ENCODE data around the gene PTH1R. TPM values are rescaled to one million over a fixed set of nuclear protein-coding genes. Genes with fewer than 3 reads are reported as not detected.

PTH1R gene
- total and polyA plus RNA-seq, 10 of the 15 experiments (the other 5 are each of a cell fraction or from before 2014, with no cell fraction given) = not detected

- no TSS peak for BruUV-seq (replicated peaks)
- Histone ChIP-seq H3K9ac (ENCODE audit: control insufficient read depth, insufficient read depth, low read length) (no peak overlapping the region), H3K4me3 (no peak overlapping the region), H3K4me1 (ENCODE audit: control insufficient read depth, insufficient read depth, low read length) (no peaks in the 10 kb centered on the region), H3K9me3 (replicated peaks; ENCODE audit: control insufficient read depth, insufficient read depth, low read length) (no peaks in the 10 kb centered on the region), H3K36me3 (ENCODE audit: control insufficient read depth in 2 of 2, insufficient read depth in 2 of 2, low read length in 1 of 2) (no peaks in the 10 kb centered on the region), H3K27me3 (replicated peaks in 1 of 2; ENCODE audit: control insufficient read depth in 2 of 2, insufficient read depth in 2 of 2, low read length in 1 of 2) (no peaks in the 10 kb centered on the region), H4K20me1 (ENCODE audit: control insufficient read depth, insufficient read depth) (no peaks in the 10 kb centered on the region), H3K4me2 (ENCODE audit: control insufficient read depth, insufficient read depth) (no peak overlapping the region), H3K79me2 (ENCODE audit: control insufficient read depth, insufficient read depth, low read length) (no peaks in the 10 kb centered on the region), H2AFZ (ENCODE audit: control insufficient read depth, low read depth, low read length) (no peak overlapping the region), H3K27ac (ENCODE audit: control insufficient read depth, insufficient read depth) (no peak overlapping the region)
- SMC1A ChIA-PET (ENCODE audit: uncharacterized antibody, unreplicated experiment) = no interaction called here
- CTCF ChIA-PET = interaction anchor here (0.6 kb wide), 1 partner anchor 35 kb away, joined by 3 read pairs; no protein-coding TSS in a partner anchor
- in situ Hi-C loops (cut with MboI) (no loop called here), intact Hi-C loops (cut with micrococcal nuclease; ENCODE audit: unreplicated experiment) (no loop called here)
- WGBS (ENCODE audit: insufficient coverage, insufficient replicate concordance, low lambda C conversion rate, missing lambda C conversion rate) = 78% methylated on average over 5 of the region's 5 CpGs
- TF ChIP-seq, protein P1, sequence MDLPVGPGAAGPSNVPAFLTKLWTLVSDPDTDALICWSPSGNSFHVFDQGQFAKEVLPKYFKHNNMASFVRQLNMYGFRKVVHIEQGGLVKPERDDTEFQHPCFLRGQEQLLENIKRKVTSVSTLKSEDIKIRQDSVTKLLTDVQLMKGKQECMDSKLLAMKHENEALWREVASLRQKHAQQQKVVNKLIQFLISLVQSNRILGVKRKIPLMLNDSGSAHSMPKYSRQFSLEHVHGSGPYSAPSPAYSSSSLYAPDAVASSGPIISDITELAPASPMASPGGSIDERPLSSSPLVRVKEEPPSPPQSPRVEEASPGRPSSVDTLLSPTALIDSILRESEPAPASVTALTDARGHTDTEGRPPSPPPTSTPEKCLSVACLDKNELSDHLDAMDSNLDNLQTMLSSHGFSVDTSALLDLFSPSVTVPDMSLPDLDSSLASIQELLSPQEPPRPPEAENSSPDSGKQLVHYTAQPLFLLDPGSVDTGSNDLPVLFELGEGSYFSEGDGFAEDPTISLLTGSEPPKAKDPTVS (IDR thresholded peaks at IDR 0.05; ENCODE audit: low read depth, low read length) = no peak
- TF ChIP-seq PAX5 (IDR thresholded peaks at IDR 0.05; ENCODE audit: borderline replicate concordance, low read depth, low read length) (no peak), MYB (IDR thresholded peaks at IDR 0.05; ENCODE audit: borderline replicate concordance, low read depth, low read length) (no peak), PAX8 (IDR thresholded peaks at IDR 0.05) (no peak), RBBP5 (conservative IDR thresholded peaks at IDR 0.05) (no peak), ZNF207 (IDR thresholded peaks at IDR 0.05; ENCODE audit: borderline replicate concordance) (no peak), TCF7 (IDR thresholded peaks at IDR 0.05; ENCODE audit: borderline replicate concordance) (no peak), SPI1 (IDR thresholded peaks at IDR 0.05; ENCODE audit: borderline replicate concordance, insufficient read depth, low read depth, low read length) (no peak), POU2F2 (IDR thresholded peaks at IDR 0.05; ENCODE audit: borderline replicate concordance, low read depth, low read length) (no peak)
- POLR2A ChIA-PET = no interaction called here
- DNase-seq (ENCODE audit: low read depth, low spot score) (no peak), ATAC-seq (no peak), FAIRE-seq (no peak)
- RAD21 ChIA-PET (ENCODE audit: unreplicated experiment) = interaction anchor here (1.9 kb wide), 1 partner anchor 10 kb away, joined by 5 read pairs; no protein-coding TSS in a partner anchor
Observed at GRCh38 chr3:46900007-46900292, 22.4 kb downstream of the PTH1R start.

Measured in GM12878 (cell line).